ENCODE data around the gene SCGB1A1. TPM values are rescaled to one million over a fixed set of nuclear protein-coding genes. Genes with fewer than 3 reads are reported as not detected.

SCGB1A1 gene
- total and polyA plus RNA-seq, 4 donors: not detected

- TF ChIP-seq JUND (IDR thresholded peaks at IDR 0.05) (no peak), ATF3 (IDR thresholded peaks at IDR 0.05) (no peak), RXRA (IDR thresholded peaks at IDR 0.05) (no peak), FOXA1 (IDR thresholded peaks at IDR 0.05) (no peak), HNF4G (IDR thresholded peaks at IDR 0.05) (no peak), REST (IDR thresholded peaks at IDR 0.05) (no peak), TAF1 (conservative IDR thresholded peaks at IDR 0.05) (no peak)
- TF ChIP-seq, protein P1, sequence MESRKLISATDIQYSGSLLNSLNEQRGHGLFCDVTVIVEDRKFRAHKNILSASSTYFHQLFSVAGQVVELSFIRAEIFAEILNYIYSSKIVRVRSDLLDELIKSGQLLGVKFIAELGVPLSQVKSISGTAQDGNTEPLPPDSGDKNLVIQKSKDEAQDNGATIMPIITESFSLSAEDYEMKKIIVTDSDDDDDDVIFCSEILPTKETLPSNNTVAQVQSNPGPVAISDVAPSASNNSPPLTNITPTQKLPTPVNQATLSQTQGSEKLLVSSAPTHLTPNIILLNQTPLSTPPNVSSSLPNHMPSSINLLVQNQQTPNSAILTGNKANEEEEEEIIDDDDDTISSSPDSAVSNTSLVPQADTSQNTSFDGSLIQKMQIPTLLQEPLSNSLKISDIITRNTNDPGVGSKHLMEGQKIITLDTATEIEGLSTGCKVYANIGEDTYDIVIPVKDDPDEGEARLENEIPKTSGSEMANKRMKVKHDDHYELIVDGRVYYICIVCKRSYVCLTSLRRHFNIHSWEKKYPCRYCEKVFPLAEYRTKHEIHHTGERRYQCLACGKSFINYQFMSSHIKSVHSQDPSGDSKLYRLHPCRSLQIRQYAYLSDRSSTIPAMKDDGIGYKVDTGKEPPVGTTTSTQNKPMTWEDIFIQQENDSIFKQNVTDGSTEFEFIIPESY (IDR thresholded peaks at IDR 0.05): no peak
- Histone ChIP-seq H3K36me3 (ENCODE audit: control insufficient read depth in 4 of 4, insufficient read depth in 3 of 4, low read depth in 1 of 4, low read length in 3 of 4) (no peaks in the 10 kb centered on the region), H3K27ac (ENCODE audit: low read depth in 1 of 2, low read length in 2 of 2) (no peak overlapping the region), H3K27me3 (ENCODE audit: control insufficient read depth in 4 of 4, insufficient read depth in 4 of 4, low read length in 3 of 4) (no peaks in the 10 kb centered on the region), H3K9ac (ENCODE audit: low read depth in 1 of 2, low read length in 2 of 2) (no peak overlapping the region), H3K4me3 (ENCODE audit: low read depth in 1 of 3, low read length in 3 of 3) (no peak overlapping the region), H3K9me3 (ENCODE audit: control insufficient read depth in 4 of 4, low read length in 3 of 4) (no peaks in the 10 kb centered on the region), H3K4me1 (ENCODE audit: control insufficient read depth in 4 of 4, insufficient read depth in 4 of 4, low read length in 3 of 4) (peaks cover 0 to 5% (median 3%) of the 10 kb centered on the region in 4 donors)
- no peak for DNase-seq (ENCODE audit: low spot score)
- WGBS: 98% methylated on average over 7 of the region's 7 CpGs
Measured at GRCh38 chr11:62471603-62472002, 52.8 kb downstream of the SCGB1A1 start.

- WGBS: 93% methylated on average over 9 of the region's 9 CpGs
- no peak overlapping the region for H3K9ac ChIP-seq (ENCODE audit: low read depth in 1 of 2, low read length in 2 of 2)
Measured at GRCh38 chr11:62472063-62472884, 53.4 kb downstream of the SCGB1A1 start.

More at GRCh38 chr11:62472063-62472884, 53.4 kb downstream of the SCGB1A1 start:
- Histone ChIP-seq H3K4me3 (ENCODE audit: low read depth in 1 of 3, low read length in 3 of 3) (no peak overlapping the region), H3K9me3 (ENCODE audit: control insufficient read depth in 4 of 4, low read length in 3 of 4) (no peaks in the 10 kb centered on the region), H3K4me1 (ENCODE audit: control insufficient read depth in 4 of 4, insufficient read depth in 4 of 4, low read length in 3 of 4) (peaks cover 0 to 5% (median 3%) of the 10 kb centered on the region in 4 donors), H3K36me3 (ENCODE audit: control insufficient read depth in 4 of 4, insufficient read depth in 3 of 4, low read depth in 1 of 4, low read length in 3 of 4) (no peaks in the 10 kb centered on the region), H3K27me3 (ENCODE audit: control insufficient read depth in 4 of 4, insufficient read depth in 4 of 4, low read length in 3 of 4) (no peaks in the 10 kb centered on the region), H3K27ac (ENCODE audit: low read depth in 1 of 2, low read length in 2 of 2) (no peak overlapping the region)
- TF ChIP-seq YY1 (IDR thresholded peaks at IDR 0.05) (no peak), SP1 (IDR thresholded peaks at IDR 0.05) (no peak), HNF4G (IDR thresholded peaks at IDR 0.05) (no peak), RXRA (IDR thresholded peaks at IDR 0.05) (no peak), GABPA (IDR thresholded peaks at IDR 0.05 in 1 of 2, conservative IDR thresholded peaks at IDR 0.05 in 1 of 2) (no peak), REST (IDR thresholded peaks at IDR 0.05) (no peak), FOXA1 (IDR thresholded peaks at IDR 0.05) (no peak), EGR1 (IDR thresholded peaks at IDR 0.05; ENCODE audit: low read depth in 2 of 2) (no peak), NR2F2 (IDR thresholded peaks at IDR 0.05) (no peak), FOXA2 (IDR thresholded peaks at IDR 0.05) (no peak), HNF4A (conservative IDR thresholded peaks at IDR 0.05) (no peak), TAF1 (conservative IDR thresholded peaks at IDR 0.05) (no peak), JUND (IDR thresholded peaks at IDR 0.05) (no peak)
- TF ChIP-seq, protein P2, sequence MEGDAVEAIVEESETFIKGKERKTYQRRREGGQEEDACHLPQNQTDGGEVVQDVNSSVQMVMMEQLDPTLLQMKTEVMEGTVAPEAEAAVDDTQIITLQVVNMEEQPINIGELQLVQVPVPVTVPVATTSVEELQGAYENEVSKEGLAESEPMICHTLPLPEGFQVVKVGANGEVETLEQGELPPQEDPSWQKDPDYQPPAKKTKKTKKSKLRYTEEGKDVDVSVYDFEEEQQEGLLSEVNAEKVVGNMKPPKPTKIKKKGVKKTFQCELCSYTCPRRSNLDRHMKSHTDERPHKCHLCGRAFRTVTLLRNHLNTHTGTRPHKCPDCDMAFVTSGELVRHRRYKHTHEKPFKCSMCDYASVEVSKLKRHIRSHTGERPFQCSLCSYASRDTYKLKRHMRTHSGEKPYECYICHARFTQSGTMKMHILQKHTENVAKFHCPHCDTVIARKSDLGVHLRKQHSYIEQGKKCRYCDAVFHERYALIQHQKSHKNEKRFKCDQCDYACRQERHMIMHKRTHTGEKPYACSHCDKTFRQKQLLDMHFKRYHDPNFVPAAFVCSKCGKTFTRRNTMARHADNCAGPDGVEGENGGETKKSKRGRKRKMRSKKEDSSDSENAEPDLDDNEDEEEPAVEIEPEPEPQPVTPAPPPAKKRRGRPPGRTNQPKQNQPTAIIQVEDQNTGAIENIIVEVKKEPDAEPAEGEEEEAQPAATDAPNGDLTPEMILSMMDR (IDR thresholded peaks at IDR 0.05; ENCODE audit: low read depth, low read length, missing input control): no peak
- TF ChIP-seq, protein P1 (IDR thresholded peaks at IDR 0.05): no peak
- DNase-seq (ENCODE audit: low spot score): no peak

Measured in liver (tissue), 9 donors.